ENCODE measurements around the gene GALNTL6.

The GALNTL6 gene

DNA sequence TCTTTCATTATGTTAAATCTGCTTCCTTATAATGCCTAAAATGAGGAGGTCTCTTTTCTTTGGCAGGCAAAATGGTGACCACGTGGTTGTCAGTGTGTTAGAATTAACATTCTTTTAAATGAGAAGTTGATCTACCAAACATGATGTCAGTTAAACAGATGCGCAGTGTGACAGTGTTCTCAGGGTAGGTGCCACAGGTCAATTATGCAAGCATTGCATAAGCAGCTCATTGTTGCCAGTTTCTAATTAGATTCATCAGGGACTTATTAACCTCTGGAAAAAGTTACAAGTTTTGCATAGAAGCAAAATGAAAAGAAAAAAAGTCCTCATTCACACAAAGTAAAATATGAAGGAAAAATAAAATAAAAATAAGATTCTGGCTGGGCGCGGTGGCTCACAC, 1031.4 kb downstream of the GALNTL6 start:
- no peak for DNase-seq (ENCODE audit: extremely low read depth, low read depth)
- TF ChIP-seq, protein P1, sequence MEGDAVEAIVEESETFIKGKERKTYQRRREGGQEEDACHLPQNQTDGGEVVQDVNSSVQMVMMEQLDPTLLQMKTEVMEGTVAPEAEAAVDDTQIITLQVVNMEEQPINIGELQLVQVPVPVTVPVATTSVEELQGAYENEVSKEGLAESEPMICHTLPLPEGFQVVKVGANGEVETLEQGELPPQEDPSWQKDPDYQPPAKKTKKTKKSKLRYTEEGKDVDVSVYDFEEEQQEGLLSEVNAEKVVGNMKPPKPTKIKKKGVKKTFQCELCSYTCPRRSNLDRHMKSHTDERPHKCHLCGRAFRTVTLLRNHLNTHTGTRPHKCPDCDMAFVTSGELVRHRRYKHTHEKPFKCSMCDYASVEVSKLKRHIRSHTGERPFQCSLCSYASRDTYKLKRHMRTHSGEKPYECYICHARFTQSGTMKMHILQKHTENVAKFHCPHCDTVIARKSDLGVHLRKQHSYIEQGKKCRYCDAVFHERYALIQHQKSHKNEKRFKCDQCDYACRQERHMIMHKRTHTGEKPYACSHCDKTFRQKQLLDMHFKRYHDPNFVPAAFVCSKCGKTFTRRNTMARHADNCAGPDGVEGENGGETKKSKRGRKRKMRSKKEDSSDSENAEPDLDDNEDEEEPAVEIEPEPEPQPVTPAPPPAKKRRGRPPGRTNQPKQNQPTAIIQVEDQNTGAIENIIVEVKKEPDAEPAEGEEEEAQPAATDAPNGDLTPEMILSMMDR (IDR thresholded peaks at IDR 0.05; ENCODE audit: low read depth, low read length, missing control alignments) = no peak
- H3K4me3 ChIP-seq (replicated peaks; ENCODE audit: low read depth, low read length) = no peak overlapping the region

DNA sequence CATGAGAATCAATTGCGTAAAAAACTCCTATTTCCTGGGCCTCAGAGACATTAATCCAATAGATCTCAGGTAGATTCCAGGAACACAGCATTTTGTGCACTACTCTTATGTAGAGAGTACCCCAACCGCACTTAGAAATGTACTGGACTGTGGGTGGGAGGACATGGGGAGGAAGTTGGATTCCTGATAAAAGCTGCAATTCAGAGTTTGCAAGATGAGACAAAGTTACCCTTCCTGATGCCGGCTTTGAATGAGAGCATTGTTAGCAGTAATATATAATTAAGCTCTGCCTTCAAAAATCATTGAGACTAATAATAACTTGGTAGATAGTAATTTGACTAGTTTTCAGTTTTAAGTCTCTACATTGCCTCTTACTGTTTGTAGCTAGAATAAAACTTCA, 1032.1 kb downstream of the GALNTL6 start:
- H3K4me3 ChIP-seq (replicated peaks; ENCODE audit: low read depth, low read length) = no peak overlapping the region
- no peak for DNase-seq (ENCODE audit: extremely low read depth, low read depth)
- TF ChIP-seq, protein P1 (IDR thresholded peaks at IDR 0.05; ENCODE audit: low read depth, low read length, missing control alignments) = no peak

DNA sequence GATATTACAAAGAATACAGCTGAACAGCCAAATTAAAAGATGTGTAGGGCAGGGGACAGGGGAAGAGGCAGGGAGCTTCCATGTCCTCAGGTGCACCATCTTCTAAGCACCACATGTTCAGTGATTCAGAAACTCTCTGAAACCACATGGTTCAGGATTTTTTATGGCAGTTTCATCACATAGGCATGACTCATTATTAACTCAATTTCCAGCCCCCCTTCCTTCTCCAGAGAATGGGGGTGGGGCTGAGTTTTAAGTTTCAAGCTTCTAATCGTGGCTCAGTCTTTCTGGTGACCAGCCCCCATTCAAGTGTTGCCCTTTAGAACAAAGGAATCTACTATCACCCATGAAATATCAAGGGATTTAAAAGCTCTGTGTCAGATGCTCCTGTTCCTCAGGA, 1037.6 kb downstream of the GALNTL6 start:
- TF ChIP-seq, protein P1 (IDR thresholded peaks at IDR 0.05; ENCODE audit: low read depth, low read length, missing control alignments) = no peak
- DNase-seq (ENCODE audit: extremely low read depth, low read depth) = peak; percentile 82
- H3K4me3 ChIP-seq (replicated peaks; ENCODE audit: low read depth, low read length) = no peak overlapping the region

DNA sequence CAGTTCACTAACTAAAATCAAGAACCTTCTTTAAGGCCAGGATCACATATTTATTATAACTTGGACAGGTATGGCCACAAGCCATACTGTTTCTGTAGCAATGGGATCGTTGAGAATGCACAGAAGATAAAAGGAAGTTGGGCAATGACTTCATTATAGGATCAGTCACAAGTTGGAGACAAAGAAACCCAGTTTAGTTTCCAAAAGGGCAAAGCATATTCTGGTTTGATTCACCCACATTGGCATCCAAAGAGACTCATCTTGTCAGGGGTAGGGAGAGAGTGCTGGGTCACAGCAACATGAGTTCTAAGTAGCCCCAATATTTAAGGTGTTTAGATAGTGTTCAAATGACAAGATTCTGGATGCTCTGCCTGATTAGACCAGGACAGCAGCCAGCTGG, 1038.3 kb downstream of the GALNTL6 start:
- no peak overlapping the region for H3K4me3 ChIP-seq (replicated peaks; ENCODE audit: low read depth, low read length)
- TF ChIP-seq, protein P1 (IDR thresholded peaks at IDR 0.05; ENCODE audit: low read depth, low read length, missing control alignments) = no peak
- DNase-seq (ENCODE audit: extremely low read depth, low read depth) = no peak

DNA sequence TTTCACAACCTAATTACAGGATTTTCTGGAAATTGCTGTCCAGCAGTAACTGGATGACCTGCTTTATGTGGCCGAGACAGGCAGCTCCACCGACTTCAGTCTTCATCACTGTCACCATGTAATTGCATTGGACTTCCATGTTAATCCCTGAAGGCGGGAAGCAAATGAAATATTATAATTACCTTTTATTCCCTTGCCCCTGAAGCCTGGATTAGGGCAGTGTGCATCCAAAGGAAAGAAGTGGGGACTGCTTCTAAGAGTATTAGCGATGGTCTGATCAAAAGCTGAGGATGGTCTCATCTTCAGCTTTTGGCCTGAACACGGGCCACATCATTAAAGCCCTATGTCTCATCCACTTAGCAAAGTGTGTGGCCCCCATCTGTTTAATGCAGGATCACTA, 1043.8 kb downstream of the GALNTL6 start:
- TF ChIP-seq, protein P1 (IDR thresholded peaks at IDR 0.05; ENCODE audit: low read depth, low read length, missing control alignments) = no peak
- H3K4me3 ChIP-seq (replicated peaks; ENCODE audit: low read depth, low read length) = no peak overlapping the region
- no peak for DNase-seq (ENCODE audit: extremely low read depth, low read depth)

DNA sequence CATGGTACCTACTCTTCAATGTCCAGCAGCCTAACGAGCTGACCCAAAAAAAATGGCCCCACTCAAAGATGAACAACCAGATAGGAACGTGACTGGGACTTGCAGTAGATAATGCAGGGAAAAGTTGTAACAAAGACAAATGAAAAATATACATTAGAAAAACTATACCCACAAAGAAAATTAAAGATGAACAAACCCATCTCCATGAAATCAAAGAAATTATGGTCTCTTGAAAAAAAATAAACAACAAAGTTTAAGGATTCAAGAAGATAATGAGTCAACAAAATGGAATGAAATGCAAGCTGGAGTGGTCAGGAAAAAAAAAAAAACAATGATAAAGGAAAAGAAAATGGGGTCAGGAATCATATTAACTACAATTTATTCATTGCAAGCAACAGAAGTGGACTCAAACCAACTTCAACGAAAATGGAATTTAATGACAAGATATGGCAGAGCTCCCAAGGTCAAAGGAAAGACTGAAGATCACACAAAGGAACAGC, 1045.6 kb downstream of the GALNTL6 start:
- no peak for DNase-seq (ENCODE audit: extremely low read depth, low read depth)
- no peak overlapping the region for H3K4me3 ChIP-seq (replicated peaks; ENCODE audit: low read depth, low read length)
- TF ChIP-seq, protein P1 (IDR thresholded peaks at IDR 0.05; ENCODE audit: low read depth, low read length, missing control alignments) = no peak

DNA sequence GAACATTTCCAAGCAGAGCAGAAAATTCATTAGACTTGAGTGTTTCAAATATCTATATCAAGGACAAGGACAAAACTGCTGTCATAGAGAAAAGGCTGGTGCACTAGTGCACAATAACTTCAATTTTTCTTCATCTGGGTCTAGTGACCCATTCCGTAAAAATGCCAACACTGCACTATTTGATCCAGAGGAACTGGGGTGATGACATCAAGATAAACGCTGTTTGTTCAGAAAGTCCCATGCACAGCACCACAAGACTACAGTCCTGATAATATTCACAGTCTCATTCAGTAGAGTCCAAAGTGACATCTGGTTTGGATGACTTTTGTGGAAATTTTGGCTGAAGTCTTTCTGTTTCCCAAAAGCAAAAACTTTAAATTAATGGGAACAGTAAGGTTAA, 1051.9 kb downstream of the GALNTL6 start:
- no peak for DNase-seq (ENCODE audit: extremely low read depth, low read depth)
- TF ChIP-seq, protein P1 (IDR thresholded peaks at IDR 0.05; ENCODE audit: low read depth, low read length, missing control alignments) = no peak
- no peak overlapping the region for H3K4me3 ChIP-seq (replicated peaks; ENCODE audit: low read depth, low read length)
